Activated CD4-positive, alpha-beta T cell treated with anti-CD3 and anti-CD28 coated beads, Interleukin-2, amount 50 U/mL, for 24 hours (primary cell): ENCODE results near the gene NPEPL1.

ENCODE experiments used
- DNase-seq, 2 donors: peaks; one replicate each; pipeline ENCODE4 v3.0.0-alpha.2; 2020; ENCODE audit warnings: low read depth in 1 of 2, low spot score in 1 of 2

Gene NPEPL1

DNA sequence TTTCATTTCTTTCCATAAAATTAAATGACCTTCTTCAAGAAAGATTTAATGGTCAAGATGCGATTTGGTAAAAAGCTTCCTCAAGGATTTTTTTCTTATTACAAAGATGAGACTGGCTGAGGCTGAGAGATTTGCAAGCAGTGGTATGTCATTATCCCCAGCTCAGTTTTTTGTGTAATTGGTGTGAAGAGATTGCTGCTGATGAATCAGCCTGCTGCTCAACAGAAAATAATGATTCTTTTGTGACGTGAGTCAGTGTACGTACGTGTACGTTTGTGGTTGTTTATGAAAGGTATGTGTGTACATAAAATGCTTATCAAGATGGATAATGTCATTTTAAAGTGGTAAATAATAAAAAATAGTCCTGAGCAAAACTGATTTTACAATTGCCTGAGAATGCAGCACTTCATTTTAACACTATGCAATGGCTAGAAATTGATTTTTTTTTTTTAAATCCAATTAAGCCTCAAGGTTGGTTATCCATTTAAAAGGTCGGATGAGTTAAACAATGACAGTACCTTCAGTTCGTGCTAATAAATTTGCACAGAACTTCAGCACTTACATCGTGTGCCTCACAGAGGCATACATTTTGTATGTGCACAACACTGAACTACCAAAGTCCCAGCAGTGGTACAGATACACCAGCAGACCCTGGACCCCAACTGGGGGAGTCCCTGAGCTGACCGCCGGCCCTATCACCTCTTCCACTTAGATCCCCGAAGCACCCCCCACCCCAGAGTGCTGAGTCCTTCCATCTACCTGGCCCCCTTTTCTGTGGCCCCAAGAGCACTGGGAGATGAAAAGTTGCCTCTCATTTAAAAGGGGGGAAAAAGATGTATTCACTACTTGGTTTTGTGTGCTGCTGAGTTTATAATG, 9.7 kb upstream of the NPEPL1 start:
- no peak for DNase-seq

- no peak for DNase-seq
Measured at GRCh38 chr20:58684291-58684690, 8.3 kb upstream of the NPEPL1 start.

GRCh38 chr20:58685988-58686387, 6.6 kb upstream of the NPEPL1 start:
- DNase-seq, result no peak

DNA sequence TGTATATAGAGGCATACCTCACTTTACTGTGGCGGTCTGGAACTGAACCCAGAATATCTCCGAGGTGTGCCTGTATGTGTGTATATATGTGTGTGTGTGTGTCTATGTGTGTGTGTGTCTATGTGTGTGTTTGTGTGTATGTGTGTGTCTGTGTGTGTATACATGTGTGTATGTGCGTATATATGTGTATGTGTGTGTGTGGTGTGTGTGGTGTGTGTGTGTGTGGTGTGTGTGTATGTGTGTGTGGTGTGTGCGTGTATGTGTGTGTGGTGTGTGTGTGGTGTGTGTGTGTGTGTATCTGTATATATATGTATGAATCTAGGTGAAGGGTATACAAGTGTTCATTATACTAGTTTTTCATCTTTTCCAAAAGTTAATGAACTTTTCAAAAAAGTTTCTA, 4.2 kb upstream of the NPEPL1 start:
- no peak for DNase-seq

DNA sequence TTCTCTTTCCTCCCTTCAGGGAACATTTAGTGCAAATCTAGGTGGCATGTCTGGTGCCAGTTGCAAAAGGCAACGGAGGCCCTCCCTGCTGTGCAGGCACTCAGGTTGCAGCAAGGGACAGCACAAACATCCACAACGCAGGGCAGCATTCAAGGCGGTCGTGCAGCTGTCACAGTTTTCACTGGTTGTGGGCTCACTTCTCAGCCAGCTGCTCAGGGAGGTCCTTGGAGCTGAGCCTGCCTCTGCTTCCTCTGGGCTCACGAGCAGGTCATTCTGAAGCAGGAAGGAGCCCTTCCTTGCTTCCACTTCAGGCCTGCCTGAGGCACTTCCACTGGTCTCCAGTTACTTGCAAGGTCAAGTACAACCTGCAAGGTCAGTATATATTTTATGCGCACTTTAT, 3.8 kb upstream of the NPEPL1 start:
- no peak for DNase-seq

DNA sequence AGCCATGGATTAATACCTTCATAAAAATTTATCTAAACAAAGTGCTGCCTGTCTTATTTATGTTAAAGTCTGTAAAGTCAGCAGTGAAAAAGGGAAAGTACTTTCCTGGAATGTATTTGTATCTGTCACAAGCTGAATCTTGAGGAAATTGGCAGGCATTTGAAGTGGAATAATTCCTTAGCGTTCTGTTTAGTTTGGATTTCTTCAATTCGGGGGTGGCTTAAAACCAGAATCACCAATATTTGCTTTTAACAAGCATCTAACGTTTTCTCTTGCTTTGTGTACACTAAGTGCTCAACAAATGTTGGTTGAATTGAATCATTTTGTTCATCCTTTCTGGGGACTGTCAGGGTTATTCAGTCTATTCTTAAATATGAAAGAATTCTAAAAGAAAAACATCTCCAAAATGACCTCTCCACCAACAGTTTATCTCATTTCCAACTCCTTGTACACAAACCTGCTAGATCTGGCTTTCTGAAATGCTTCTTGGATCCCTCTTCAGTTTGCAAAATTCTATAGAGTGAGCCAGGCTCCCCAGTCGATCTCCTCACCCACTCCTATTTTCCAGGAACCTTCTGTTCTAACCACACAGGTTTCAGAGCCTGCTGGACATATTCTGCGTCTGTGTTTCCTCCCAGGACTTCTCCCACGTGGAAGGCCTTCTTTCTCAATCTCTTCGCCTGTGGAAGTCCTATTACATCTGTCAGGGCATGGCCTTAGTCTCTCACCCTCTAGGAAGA, 2.0 kb upstream of the NPEPL1 start:
- no peak for DNase-seq

DNA sequence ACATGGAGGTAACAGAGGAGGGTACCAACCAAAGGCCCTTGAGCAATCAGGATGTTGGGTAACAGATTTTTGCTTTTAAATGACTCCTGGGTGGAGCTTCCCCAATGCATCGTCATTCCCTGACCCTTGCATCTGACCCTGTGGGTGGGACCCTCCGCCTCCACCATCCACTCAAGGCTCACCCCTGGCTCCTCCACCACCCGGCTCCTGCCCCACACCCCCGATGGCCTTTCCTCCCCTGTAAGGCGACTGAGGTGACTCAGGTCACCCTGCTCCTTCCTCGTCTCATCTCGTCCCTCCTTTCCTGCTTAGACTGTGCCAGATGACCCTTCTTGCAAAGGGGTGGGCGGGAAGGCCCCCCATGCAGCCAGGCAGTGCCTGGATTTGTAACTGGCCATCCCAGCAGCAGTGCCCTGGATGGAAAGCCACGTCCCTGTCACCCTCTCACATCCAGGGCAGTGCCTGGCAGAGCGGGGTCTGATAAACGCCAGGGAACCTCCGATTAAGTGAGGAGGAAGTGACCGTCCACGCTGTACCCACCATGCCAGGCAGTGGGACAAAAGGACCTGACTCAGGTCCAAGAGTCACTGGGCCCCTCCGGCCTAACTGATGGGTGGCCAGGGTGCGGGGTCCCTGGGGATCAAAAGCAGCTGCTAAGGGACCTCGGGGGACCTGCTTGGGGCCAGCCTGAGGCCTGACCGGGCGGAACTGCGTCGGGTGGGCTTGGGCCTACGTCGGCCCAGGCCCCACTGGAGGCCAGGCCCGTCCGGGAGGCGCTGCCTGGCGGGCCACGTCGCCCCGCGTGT, 624 bp upstream of the NPEPL1 start:
- no peak for DNase-seq

GRCh38 chr20:58693226-58694006, 816 bp downstream of the NPEPL1 start:
- no peak for DNase-seq

GRCh38 chr20:58694241-58695083, 1.9 kb downstream of the NPEPL1 start:
- no peak for DNase-seq

DNA sequence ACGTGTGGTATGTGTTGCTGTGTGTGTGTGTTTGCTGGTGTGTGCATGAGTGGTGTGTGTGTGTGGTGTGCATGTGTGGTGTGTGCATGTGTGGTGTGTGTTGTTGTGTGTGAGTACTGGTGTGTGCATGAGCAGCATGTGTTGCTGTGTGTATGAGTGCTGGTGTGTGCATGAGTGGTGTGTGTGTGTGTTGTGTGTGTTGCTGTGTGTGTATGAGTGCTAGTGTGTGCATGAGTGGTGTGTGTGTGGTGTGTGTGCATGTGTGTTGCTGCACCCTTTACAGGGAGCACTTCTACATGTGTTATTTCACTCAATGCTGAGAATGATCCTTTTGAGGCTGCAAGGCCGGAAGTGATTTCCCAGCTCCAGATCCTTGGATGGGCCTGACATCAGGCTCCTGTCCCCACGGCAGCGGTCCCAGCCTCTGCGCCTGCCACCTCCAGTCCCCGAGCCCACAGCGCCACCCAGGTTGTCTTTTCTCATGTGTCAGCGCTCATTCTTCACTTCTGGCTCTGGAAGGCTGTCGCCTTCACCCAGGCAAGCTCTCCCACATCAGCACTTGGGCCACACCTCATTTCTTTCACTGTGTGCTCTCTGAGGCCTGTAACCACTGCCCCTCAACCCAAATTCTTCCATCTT, 2.6 kb downstream of the NPEPL1 start:
- no peak for DNase-seq

GRCh38 chr20:58695895-58696375, 3.3 kb downstream of the NPEPL1 start:
- no peak for DNase-seq

- DNase-seq, result no peak
Measured at GRCh38 chr20:58696411-58696961, 3.9 kb downstream of the NPEPL1 start.

DNA sequence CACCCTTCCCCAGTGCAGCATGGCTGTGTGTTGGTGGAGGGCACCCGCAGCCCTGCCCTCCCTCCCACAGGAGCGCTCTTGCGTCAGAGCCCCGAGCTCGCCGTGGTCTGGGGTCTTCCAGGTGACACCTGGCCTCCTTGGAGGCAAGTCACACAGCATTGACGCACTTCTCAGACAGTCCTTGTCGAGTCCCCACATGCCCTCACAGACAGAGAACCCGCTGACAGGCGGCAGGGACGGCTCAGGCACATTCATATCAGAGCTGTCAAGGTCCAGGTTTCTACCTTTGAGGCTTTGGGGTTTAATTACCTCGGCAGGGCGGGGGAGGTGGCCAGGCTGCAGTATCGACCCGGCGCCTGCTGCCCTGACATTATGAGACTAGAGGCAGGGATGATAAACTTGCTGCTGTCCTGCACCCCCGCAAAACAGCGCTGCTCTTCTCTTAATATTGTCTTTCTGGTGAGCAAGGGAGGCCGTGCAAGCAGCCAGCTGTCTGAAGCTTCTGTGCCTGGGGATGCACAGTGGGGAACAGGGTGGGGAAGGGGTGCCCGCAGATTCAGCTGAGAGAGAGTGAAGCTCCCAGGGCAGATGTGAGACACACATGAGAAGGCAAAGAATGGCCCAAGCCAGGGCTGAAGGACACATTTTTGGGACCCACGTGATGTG, 4.7 kb downstream of the NPEPL1 start:
- no peak for DNase-seq

- DNase-seq, result no peak
Measured at GRCh38 chr20:58697867-58698703, 5.5 kb downstream of the NPEPL1 start.

GRCh38 chr20:58698741-58699622, 6.4 kb downstream of the NPEPL1 start:
- DNase-seq, result no peak

DNA sequence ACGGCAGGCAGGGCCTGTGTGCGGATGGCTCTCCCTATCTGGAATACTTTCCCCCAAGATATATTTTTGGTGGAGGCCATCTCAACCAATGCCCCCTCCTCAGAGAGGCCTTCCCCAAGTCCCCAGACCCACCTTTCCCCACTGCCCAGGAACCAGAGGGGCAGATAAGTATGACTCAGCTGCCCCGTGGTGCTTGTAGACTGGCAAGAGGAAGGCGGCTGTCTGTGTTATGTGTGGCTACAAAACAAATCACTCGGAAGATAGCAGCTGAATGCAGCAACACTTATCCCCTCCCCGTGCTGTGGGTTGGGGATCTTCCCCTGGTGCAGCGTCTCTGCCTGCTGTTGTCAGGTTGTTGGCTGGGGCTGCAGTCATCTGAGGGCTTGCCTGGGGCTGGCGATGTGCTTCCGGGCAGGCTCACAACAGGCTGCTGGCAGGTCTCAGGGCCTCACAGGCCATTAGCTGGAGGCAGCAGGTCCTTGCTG, 7.1 kb downstream of the NPEPL1 start:
- no peak for DNase-seq
